Measurements from ENCODE around the gene GLS.
"Not testable (repeated sequence)": the region's sequence is repeated elsewhere in the genome, so short reads cannot be mapped to it uniquely, and the experiment has no call there.

Gene GLS

GRCh38 chr2:190987938-190988337 is 107.3 kb downstream of the GLS start:
- Histone ChIP-seq H3K27me3 (ENCODE audit: control insufficient read depth, insufficient read depth, low read length) (no peaks in the 10 kb centered on the region), H3K4me3 (ENCODE audit: low read length) (no peak overlapping the region), H3K4me1 (ENCODE audit: control insufficient read depth, low read depth, low read length) (no peaks in the 10 kb centered on the region), H3K36me3 (ENCODE audit: control insufficient read depth, low read depth, low read length) (peaks cover 82% of the 10 kb centered on the region), H3K27ac (ENCODE audit: low read length) (no peak overlapping the region), H3K9me3 (ENCODE audit: control insufficient read depth, low read depth, low read length) (no peaks in the 10 kb centered on the region), H3K9ac (ENCODE audit: low read length) (no peak overlapping the region)

DNA sequence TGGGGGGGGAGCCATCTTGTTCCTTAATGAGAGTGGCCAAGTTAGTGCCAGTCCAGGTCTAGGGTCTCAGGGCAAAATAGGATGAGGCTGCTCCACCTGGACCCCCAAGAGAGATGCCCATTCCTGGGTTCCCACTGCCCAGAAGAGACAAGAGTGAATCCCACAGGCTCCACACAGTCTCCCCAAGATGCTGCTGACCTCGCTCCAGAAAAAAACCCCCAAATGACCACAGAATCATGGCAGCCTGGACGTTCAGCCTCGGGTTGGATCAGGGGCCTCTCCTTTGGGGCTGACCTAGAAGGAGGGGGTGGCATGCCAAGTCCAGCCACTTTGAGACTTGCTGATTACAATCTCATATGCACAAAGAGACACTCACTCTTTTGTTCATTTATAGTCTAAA is 108.3 kb downstream of the GLS start:
- Histone ChIP-seq H3K4me3 (ENCODE audit: low read length) (no peak overlapping the region), H3K9me3 (ENCODE audit: control insufficient read depth, low read depth, low read length) (no peaks in the 10 kb centered on the region), H3K27ac (ENCODE audit: low read length) (no peak overlapping the region), H3K36me3 (ENCODE audit: control insufficient read depth, low read depth, low read length) (peaks cover 81% of the 10 kb centered on the region), H3K4me1 (ENCODE audit: control insufficient read depth, low read depth, low read length) (no peaks in the 10 kb centered on the region), H3K9ac (ENCODE audit: low read length) (no peak overlapping the region), H3K27me3 (ENCODE audit: control insufficient read depth, insufficient read depth, low read length) (no peaks in the 10 kb centered on the region)

DNA sequence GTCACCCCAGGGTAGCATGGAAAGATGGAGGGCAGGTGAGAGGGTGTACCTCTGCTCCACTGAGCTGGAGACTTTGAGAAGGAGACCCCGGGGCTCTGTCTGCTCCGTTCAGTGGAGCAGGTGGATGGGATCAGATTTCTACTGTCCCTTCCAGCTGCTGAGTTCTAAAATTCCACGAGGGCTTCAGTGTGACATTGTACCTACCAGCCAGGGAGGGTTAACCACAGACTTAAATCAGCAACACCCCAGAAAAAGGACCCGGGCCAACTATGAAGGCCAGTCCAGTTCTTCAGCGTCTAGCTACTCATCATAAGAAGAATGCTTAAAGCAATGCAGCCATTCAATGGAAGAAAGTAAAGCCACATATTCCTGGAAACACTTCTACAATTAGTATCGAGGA is 109.5 kb downstream of the GLS start:
- Histone ChIP-seq H3K36me3 (ENCODE audit: control insufficient read depth, low read depth, low read length) (peaks cover 78% of the 10 kb centered on the region), H3K9me3 (ENCODE audit: control insufficient read depth, low read depth, low read length) (no peaks in the 10 kb centered on the region), H3K9ac (ENCODE audit: low read length) (no peak overlapping the region), H3K27me3 (ENCODE audit: control insufficient read depth, insufficient read depth, low read length) (no peaks in the 10 kb centered on the region), H3K27ac (ENCODE audit: low read length) (no peak overlapping the region), H3K4me1 (ENCODE audit: control insufficient read depth, low read depth, low read length) (no peaks in the 10 kb centered on the region), H3K4me3 (ENCODE audit: low read length) (no peak overlapping the region)

DNA sequence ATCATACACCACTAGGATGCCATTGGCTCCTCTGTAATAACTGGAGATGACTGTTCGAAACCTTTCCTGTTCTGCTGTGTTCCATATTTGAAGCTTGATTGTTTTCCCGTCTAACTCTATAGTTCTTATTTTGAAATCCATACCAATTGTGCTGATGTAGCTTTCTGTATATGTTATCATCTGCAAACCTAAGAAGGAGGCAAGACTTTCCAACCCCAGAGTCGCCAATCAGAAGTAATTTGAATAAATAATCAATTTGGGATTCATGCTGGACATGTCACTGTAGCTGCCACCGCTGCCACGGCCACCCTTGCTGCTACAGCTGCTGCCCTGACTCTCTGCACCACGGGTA is 112.6 kb downstream of the GLS start:
- H3K36me3 ChIP-seq (ENCODE audit: control insufficient read depth, low read depth, low read length), result peaks cover 70% of the 10 kb centered on the region
- H3K4me3 ChIP-seq (ENCODE audit: low read length), result no peak overlapping the region
- no peaks in the 10 kb centered on the region for H3K4me1 ChIP-seq (ENCODE audit: control insufficient read depth, low read depth, low read length)

DNA sequence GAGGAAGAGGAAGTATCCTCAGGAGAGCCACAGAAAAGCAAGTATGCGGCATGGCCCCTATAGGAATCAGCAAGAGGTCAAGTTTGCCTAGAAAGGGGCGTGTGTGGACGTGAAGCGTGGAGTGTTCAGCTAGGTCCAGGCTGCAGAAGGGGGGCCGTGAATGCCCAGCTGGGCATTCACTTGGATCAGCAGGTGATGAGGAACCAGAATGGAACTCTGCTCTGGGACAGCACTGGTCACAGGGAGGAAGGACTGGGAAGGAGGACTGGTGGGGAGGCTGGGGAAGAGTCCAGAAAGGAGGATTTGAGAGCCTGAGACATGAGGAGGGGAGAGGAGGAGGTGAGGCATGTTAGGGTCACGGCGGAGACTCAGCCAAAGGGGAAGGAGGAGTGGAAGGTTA is 113.5 kb downstream of the GLS start:
- no peaks in the 10 kb centered on the region for H3K4me1 ChIP-seq (ENCODE audit: control insufficient read depth, low read depth, low read length)
- no peak overlapping the region for H3K4me3 ChIP-seq (ENCODE audit: low read length)
- no peak overlapping the region for H3K27ac ChIP-seq (ENCODE audit: low read length)
- no peak overlapping the region for H3K9ac ChIP-seq (ENCODE audit: low read length)
- peaks cover 67% of the 10 kb centered on the region for H3K36me3 ChIP-seq (ENCODE audit: control insufficient read depth, low read depth, low read length)
- no peaks in the 10 kb centered on the region for H3K9me3 ChIP-seq (ENCODE audit: control insufficient read depth, low read depth, low read length)
- no peaks in the 10 kb centered on the region for H3K27me3 ChIP-seq (ENCODE audit: control insufficient read depth, insufficient read depth, low read length)

More for the DNA sequence above, 112.6 kb downstream of the GLS start:
- Histone ChIP-seq H3K27me3 (ENCODE audit: control insufficient read depth, insufficient read depth, low read length) (no peaks in the 10 kb centered on the region), H3K9ac (ENCODE audit: low read length) (no peak overlapping the region), H3K9me3 (ENCODE audit: control insufficient read depth, low read depth, low read length) (no peaks in the 10 kb centered on the region), H3K27ac (ENCODE audit: low read length) (no peak overlapping the region)

GRCh38 chr2:190995315-190995714 is 114.7 kb downstream of the GLS start:
- H3K9me3 ChIP-seq (ENCODE audit: control insufficient read depth, low read depth, low read length); H3K4me3 ChIP-seq (ENCODE audit: low read length); H3K9ac ChIP-seq (ENCODE audit: low read length); H3K4me1 ChIP-seq (ENCODE audit: control insufficient read depth, low read depth, low read length); H3K27ac ChIP-seq (ENCODE audit: low read length); H3K27me3 ChIP-seq (ENCODE audit: control insufficient read depth, insufficient read depth, low read length): not testable (repeated sequence)
- peaks cover 70% of the 10 kb centered on the region for H3K36me3 ChIP-seq (ENCODE audit: control insufficient read depth, low read depth, low read length)

GRCh38 chr2:190996338-190996946 is 115.8 kb downstream of the GLS start:
- no peaks in the 10 kb centered on the region for H3K27me3 ChIP-seq (ENCODE audit: control insufficient read depth, insufficient read depth, low read length)
- no peaks in the 10 kb centered on the region for H3K4me1 ChIP-seq (ENCODE audit: control insufficient read depth, low read depth, low read length)
- peaks cover 70% of the 10 kb centered on the region for H3K36me3 ChIP-seq (ENCODE audit: control insufficient read depth, low read depth, low read length)
- no peak overlapping the region for H3K27ac ChIP-seq (ENCODE audit: low read length)
- H3K4me3 ChIP-seq (ENCODE audit: low read length), result no peak overlapping the region
- no peak overlapping the region for H3K9ac ChIP-seq (ENCODE audit: low read length)
- H3K9me3 ChIP-seq (ENCODE audit: control insufficient read depth, low read depth, low read length), result no peaks in the 10 kb centered on the region

DNA sequence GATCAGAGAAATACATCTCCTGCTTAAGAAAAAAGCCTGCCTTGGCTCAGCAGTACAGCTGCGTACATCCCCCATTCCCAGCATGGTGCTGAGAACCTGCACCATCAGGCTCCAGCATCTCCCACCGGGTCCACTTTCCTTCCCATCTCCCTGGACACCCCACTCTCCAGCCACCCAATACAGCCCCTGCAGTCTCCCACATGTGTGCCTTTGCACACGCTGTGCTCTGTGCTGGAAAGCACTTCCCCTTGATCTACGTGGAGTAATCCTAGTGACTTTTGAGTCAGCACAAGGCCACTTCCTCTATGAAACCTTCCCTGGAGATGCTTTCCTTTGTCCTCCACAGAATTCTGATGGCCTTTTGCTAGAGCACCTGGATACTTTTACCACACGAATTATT is 116.3 kb downstream of the GLS start:
- Histone ChIP-seq H3K27me3 (ENCODE audit: control insufficient read depth, insufficient read depth, low read length) (no peaks in the 10 kb centered on the region), H3K4me3 (ENCODE audit: low read length) (no peak overlapping the region), H3K27ac (ENCODE audit: low read length) (no peak overlapping the region), H3K36me3 (ENCODE audit: control insufficient read depth, low read depth, low read length) (peaks cover 73% of the 10 kb centered on the region), H3K4me1 (ENCODE audit: control insufficient read depth, low read depth, low read length) (no peaks in the 10 kb centered on the region), H3K9me3 (ENCODE audit: control insufficient read depth, low read depth, low read length) (no peaks in the 10 kb centered on the region), H3K9ac (ENCODE audit: low read length) (no peak overlapping the region)

DNA sequence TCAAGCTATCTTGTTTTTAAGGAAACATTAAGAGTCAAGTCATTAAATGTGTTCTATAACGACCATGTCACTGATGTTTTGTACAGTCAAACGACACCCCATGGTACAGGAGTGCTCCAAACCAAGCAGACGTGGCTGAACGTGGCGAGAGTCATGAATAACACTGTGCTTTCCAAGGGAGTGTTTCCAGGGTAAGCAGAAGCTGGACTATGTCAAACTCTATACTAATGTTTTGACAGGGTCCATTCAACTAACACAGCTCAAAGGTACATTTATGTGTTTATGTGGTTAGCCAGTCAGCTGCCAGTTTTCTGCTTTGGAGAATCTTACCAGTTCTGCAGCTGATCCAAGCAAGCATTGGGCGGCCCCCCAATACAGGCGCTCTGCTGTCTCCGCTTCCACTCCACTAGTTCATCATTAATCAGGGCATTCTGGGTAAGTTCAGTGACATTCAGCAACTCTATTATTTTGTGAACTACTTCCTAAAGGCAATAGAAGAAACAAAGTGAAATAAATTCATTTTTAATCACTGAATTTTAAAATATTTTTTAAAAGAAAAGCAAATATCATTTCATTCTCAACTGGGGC is 117.0 kb downstream of the GLS start:
- Histone ChIP-seq H3K9me3 (ENCODE audit: control insufficient read depth, low read depth, low read length) (no peaks in the 10 kb centered on the region), H3K27ac (ENCODE audit: low read length) (no peak overlapping the region), H3K27me3 (ENCODE audit: control insufficient read depth, insufficient read depth, low read length) (no peaks in the 10 kb centered on the region), H3K9ac (ENCODE audit: low read length) (no peak overlapping the region), H3K4me3 (ENCODE audit: low read length) (no peak overlapping the region), H3K4me1 (ENCODE audit: control insufficient read depth, low read depth, low read length) (no peaks in the 10 kb centered on the region), H3K36me3 (ENCODE audit: control insufficient read depth, low read depth, low read length) (peaks cover 80% of the 10 kb centered on the region)

GRCh38 chr2:190999058-190999457 is 118.4 kb downstream of the GLS start:
- H3K27me3 ChIP-seq (ENCODE audit: control insufficient read depth, insufficient read depth, low read length), result no peaks in the 10 kb centered on the region
- H3K4me3 ChIP-seq (ENCODE audit: low read length), result no peak overlapping the region
- H3K9me3 ChIP-seq (ENCODE audit: control insufficient read depth, low read depth, low read length), result no peaks in the 10 kb centered on the region
- H3K9ac ChIP-seq (ENCODE audit: low read length), result no peak overlapping the region
- no peak overlapping the region for H3K27ac ChIP-seq (ENCODE audit: low read length)
- no peaks in the 10 kb centered on the region for H3K4me1 ChIP-seq (ENCODE audit: control insufficient read depth, low read depth, low read length)
- H3K36me3 ChIP-seq (ENCODE audit: control insufficient read depth, low read depth, low read length), result peaks cover 84% of the 10 kb centered on the region

DNA sequence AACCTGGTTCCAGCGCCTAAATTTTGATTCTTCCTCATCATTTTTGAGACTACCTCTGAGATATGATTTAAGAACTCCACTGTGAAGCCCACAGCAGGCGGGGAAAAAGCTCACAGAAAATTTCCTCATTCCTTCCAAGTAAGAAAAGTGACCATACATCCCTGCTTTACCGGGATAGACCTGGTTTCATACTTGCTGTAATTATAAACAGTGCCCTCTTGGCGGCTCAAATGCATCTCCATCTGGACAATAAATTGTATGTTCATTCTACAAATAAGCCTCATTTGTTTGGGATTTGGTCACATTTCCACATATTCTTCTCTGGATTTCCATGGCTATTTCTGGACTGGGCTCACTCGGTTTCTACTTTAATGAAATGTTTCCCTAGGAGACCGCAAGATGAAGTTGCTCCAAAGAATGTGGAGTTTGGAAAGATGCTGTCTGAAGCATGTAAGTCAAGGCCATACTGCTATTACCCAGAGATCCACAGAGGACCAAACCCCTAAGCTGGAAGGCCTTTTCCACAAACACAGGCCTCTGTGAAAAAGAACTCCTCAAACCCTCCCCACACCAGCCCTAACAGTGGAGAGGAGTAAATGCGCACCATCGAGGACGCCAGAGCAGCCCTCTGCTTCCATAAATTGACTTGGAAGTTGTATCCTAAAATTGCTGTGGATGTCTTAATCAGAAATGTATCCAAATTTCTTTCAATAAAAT is 119.5 kb downstream of the GLS start:
- H3K36me3 ChIP-seq (ENCODE audit: control insufficient read depth, low read depth, low read length), result peaks cover 87% of the 10 kb centered on the region
- no peak overlapping the region for H3K9ac ChIP-seq (ENCODE audit: low read length)
- no peak overlapping the region for H3K4me3 ChIP-seq (ENCODE audit: low read length)
- H3K27ac ChIP-seq (ENCODE audit: low read length), result no peak overlapping the region
- H3K27me3 ChIP-seq (ENCODE audit: control insufficient read depth, insufficient read depth, low read length), result no peaks in the 10 kb centered on the region
- H3K4me1 ChIP-seq (ENCODE audit: control insufficient read depth, low read depth, low read length), result no peaks in the 10 kb centered on the region
- H3K9me3 ChIP-seq (ENCODE audit: control insufficient read depth, low read depth, low read length), result no peaks in the 10 kb centered on the region

GRCh38 chr2:191001032-191001431 is 120.4 kb downstream of the GLS start:
- Histone ChIP-seq H3K9me3 (ENCODE audit: control insufficient read depth, low read depth, low read length) (no peaks in the 10 kb centered on the region), H3K4me3 (ENCODE audit: low read length) (no peak overlapping the region), H3K27me3 (ENCODE audit: control insufficient read depth, insufficient read depth, low read length) (no peaks in the 10 kb centered on the region), H3K27ac (ENCODE audit: low read length) (no peak overlapping the region), H3K9ac (ENCODE audit: low read length) (no peak overlapping the region), H3K4me1 (ENCODE audit: control insufficient read depth, low read depth, low read length) (no peaks in the 10 kb centered on the region), H3K36me3 (ENCODE audit: control insufficient read depth, low read depth, low read length) (peaks cover 88% of the 10 kb centered on the region)
